AG04449 (cell line): ENCODE data around the gene GGT6.

ENCODE experiments used
- CTCF ChIA-PET: fragments of 350-600 bp; formaldehyde crosslinking; extraction: SDS; loops from one replicate; lab custom pipeline; 2021; ENCODE audit warnings: antibody characterized with exemption; lab: Yijun Ruan, JAX
- POLR2A ChIA-PET: fragments of 400-600, 350-600 bp; formaldehyde crosslinking; extraction: SDS; loops from one replicate; lab custom pipeline; 2020; ENCODE audit warnings: antibody characterized with exemption, inconsistent platforms; lab: Yijun Ruan, JAX
- DNase-seq: peaks from one replicate; pipeline ENCODE4 v3.0.0-alpha.2; 2010; ENCODE audit warnings: low read depth, low spot score
- H3K4me3 ChIP-seq: 2 replicates; pipeline ENCODE4 v1.5.1; 2011; ENCODE audit warnings: low read depth, mild to moderate bottlenecking, control low read depth, low read length
- TF ChIP-seq, protein P1 (sequence below): IDR thresholded peaks from one replicate; pipeline ENCODE4 v1.5.1; 2011; ENCODE audit warnings: mild to moderate bottlenecking, moderate library complexity, low read length, control low read depth, inconsistent platforms; ENCODE audit not compliant: insufficient read depth; ENCODE audit errors: missing control alignments

Gene GGT6

DNA sequence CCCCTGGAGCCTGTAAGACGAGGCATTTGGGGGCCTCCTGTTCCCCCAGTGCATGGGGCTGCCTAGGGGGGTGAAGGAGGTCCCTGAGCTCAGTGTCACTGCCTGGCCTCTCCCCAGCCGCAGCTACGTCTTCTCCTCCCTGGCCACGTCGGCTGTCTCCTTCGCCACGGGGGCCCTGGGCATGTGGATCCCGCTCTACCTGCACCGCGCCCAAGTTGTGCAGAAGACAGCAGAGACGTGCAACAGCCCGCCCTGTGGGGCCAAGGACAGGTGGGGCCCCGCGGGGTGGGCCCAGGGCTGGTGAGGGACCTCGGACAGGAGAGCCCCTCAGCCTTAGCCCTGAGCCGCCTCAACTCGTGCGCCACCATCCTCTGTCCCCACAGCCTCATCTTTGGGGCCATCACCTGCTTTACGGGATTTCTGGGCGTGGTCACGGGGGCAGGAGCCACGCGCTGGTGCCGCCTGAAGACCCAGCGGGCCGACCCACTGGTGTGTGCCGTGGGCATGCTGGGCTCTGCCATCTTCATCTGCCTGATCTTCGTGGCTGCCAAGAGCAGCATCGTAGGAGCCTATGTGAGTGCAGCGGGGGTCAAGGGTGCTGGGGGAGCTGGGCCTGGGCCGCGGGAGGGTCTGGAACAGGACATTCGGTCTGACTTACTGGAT is 27.4 kb downstream of the GGT6 start:
- H3K4me3 ChIP-seq, result no peak overlapping the region
- TF ChIP-seq, protein P1, sequence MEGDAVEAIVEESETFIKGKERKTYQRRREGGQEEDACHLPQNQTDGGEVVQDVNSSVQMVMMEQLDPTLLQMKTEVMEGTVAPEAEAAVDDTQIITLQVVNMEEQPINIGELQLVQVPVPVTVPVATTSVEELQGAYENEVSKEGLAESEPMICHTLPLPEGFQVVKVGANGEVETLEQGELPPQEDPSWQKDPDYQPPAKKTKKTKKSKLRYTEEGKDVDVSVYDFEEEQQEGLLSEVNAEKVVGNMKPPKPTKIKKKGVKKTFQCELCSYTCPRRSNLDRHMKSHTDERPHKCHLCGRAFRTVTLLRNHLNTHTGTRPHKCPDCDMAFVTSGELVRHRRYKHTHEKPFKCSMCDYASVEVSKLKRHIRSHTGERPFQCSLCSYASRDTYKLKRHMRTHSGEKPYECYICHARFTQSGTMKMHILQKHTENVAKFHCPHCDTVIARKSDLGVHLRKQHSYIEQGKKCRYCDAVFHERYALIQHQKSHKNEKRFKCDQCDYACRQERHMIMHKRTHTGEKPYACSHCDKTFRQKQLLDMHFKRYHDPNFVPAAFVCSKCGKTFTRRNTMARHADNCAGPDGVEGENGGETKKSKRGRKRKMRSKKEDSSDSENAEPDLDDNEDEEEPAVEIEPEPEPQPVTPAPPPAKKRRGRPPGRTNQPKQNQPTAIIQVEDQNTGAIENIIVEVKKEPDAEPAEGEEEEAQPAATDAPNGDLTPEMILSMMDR, result no peak
- no peak for DNase-seq
- ChIA-PET CTCF (no interaction called here), POLR2A (no interaction called here)

DNA sequence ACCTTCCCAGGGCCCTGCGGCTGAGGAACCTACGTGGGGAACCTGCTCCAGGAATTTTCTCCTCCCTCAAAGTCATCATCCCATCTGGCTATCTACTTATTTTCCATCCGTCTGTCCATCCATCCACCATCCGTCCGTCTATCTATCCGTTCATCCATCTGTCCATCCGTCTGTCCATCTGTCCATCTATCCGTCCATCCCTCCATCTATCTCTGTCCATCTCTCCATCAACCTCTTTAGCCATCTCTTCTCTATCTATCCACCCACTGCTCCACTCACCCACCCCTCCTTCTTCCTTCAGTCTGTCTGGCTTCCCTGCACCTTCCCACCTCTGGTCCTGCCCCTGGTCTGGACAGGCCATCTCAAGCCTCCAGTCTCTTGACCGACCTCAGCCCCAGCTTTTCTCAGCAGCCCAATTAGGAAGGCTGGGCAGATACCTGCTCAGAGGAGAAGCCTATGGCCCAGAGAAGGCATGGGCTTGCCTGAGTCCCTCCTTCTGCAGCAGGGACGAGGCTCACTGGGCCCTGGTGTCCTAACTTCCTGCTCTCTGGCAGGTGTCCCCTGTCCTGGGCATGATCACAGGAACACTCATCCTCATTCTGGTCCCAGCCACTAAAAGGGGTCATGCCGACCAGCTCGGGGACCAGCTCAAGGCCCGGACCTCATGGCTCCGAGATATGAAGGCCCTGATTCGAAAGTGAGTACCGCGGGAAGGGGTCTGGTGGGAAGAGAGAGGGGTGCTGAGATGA is 28.2 kb downstream of the GGT6 start:
- CTCF ChIA-PET, result no interaction called here
- TF ChIP-seq, protein P1, result no peak
- POLR2A ChIA-PET, result no interaction called here
- no peak for DNase-seq
- no peak overlapping the region for H3K4me3 ChIP-seq

DNA sequence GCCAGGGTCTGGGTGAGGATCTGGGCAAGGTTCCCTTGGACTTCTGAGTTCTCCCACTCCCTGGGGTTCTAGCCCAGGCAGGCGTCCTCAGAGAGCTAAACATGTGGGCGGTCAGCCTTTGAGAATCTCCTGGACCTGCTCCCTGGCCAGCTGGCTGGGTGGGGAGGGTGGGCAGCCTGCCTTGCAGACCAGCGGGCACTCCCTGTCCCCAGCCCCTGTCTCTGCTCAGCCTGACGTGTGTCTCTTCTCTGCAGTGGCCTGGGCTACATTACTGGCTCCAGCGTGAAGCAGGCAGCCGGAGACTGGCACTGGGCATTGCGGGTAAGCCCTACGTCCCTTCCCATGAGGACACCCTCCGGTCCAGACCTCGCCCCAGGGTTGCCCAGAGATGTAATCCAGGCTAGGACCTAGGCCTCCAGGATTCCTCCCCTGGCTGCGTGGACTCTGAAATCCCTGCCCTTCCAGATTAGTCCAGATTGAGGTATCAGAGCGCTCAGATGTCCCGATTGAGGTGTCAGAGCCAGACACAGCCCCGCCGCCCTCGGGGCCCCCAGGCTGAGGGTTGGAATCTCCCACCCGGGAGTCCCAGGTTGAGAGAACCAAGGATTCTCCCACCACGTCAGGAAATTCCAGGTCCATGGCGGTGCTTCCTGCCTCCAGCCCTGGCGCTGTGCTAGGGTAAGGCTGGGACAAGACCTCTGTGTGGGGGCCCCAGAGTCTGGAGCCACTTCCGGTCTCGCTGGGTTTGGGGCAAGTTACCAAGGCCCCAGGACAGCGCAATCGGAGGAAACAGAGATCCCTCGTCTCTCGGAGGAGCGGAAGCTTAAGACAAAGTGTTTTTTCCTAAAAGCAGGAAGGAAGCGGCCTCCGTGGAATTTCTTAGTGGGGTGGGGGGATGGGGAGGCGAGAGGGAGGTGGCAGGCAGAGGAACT is 29.3 kb downstream of the GGT6 start:
- ChIA-PET POLR2A (no interaction called here), CTCF (no interaction called here)
- H3K4me3 ChIP-seq, result no peak overlapping the region
- DNase-seq, result no peak
- TF ChIP-seq, protein P1, result no peak

DNA sequence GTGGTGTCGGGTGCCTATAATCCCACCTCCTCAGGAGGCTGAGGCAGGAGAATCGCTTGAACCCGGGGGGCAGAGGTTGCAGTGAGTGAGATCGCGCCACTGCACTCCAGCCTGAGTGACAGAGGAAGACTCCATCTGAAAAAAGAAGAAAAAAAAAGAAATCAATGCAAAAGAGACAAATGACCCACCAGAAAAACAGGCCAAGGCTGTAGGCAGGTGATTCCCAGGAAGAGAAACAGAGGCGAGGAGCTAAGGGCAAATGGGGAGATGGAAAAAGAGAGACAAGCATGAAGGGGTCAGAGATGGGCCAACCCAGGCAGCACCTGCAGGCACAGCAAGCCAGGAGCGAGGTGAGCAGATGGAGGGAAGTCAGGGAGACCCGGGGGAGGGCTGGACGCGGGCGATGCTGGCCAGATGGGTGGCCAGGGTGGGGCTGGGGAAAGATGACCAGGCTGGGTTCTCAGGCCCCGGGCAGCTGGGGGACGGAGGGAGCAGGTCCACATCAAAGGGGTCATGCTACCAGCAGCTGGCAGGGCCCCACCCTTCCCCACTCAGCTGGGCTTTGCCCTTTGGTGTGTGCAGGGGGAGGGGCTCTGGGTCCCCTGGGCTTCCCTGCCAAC is 30.7 kb downstream of the GGT6 start:
- DNase-seq, result no peak
- H3K4me3 ChIP-seq, result no peak overlapping the region
- TF ChIP-seq, protein P1, result no peak
- CTCF ChIA-PET, result interaction anchor here (3.1 kb wide), 1 partner anchor 37 kb away, joined by 8 read pairs; no protein-coding TSS in a partner anchor
- POLR2A ChIA-PET, result no interaction called here

DNA sequence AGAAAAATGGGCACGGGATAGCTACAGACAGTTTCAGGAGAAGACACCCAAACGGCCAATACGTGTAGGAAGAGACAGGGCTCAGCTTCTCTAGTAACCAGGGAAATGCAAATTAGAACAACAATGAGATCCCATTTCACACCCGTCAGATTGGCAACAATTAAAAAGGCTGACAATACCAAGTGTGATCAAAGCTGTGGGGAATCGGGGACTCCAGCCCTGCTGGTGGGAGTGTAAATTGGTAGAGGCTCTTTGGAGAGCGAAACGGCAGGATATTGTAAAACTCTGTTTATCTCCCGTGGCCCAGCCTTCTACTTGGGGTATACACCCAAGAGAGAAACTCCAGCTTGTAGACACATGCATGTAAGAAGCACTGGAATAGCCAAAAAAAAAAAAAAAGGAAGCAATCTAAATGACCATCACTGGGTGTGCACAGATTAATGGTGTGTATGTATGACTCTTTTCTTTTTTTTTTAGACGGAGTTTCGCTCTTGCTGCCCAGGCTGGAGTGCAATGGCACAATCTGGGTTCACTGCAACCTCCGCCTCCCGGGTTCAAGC is 32.7 kb downstream of the GGT6 start:
- TF ChIP-seq, protein P1, result no peak
- no peak for DNase-seq
- ChIA-PET CTCF (interaction anchor here (3.1 kb wide), 1 partner anchor 39 kb away, joined by 8 read pairs; no protein-coding TSS in a partner anchor), POLR2A (no interaction called here)
- no peak overlapping the region for H3K4me3 ChIP-seq
